ENCODE measurements around the gene TXNDC16. TPM values are rescaled to one million over a fixed set of nuclear protein-coding genes. Genes with fewer than 3 reads are reported as not detected.

TXNDC16 gene
- total RNA-seq, 1 donor from 2014 or later: 2.1 TPM

- H3K4me3 ChIP-seq (ENCODE audit: low read depth, low read length): no peak overlapping the region
- no peak for TF ChIP-seq CTCF (IDR thresholded peaks at IDR 0.05; ENCODE audit: insufficient read depth, low read length, poor library complexity, severe bottlenecking)
- no peaks in the 10 kb centered on the region for H3K36me3 ChIP-seq (ENCODE audit: control insufficient read depth, insufficient read depth, low read length)
- H3K27me3 ChIP-seq (ENCODE audit: control insufficient read depth, insufficient read depth, low read length): no peaks in the 10 kb centered on the region
- no peak for DNase-seq (ENCODE audit: low read depth)
Observed at GRCh38 chr14:52429451-52429850, 122.9 kb downstream of the TXNDC16 start.

GRCh38 chr14:52427460-52427859, 124.8 kb downstream of the TXNDC16 start:
- no peaks in the 10 kb centered on the region for H3K27me3 ChIP-seq (ENCODE audit: control insufficient read depth, insufficient read depth, low read length)
- H3K4me3 ChIP-seq (ENCODE audit: low read depth, low read length): no peak overlapping the region
- no peak for DNase-seq (ENCODE audit: low read depth)
- H3K36me3 ChIP-seq (ENCODE audit: control insufficient read depth, insufficient read depth, low read length): no peaks in the 10 kb centered on the region
- no peak for TF ChIP-seq CTCF (IDR thresholded peaks at IDR 0.05; ENCODE audit: insufficient read depth, low read length, poor library complexity, severe bottlenecking)

- no peaks in the 10 kb centered on the region for H3K27me3 ChIP-seq (ENCODE audit: control insufficient read depth, insufficient read depth, low read length)
- no peak for DNase-seq (ENCODE audit: low read depth)
- TF ChIP-seq CTCF (IDR thresholded peaks at IDR 0.05; ENCODE audit: insufficient read depth, low read length, poor library complexity, severe bottlenecking): no peak
- no peaks in the 10 kb centered on the region for H3K36me3 ChIP-seq (ENCODE audit: control insufficient read depth, insufficient read depth, low read length)
- no peak overlapping the region for H3K4me3 ChIP-seq (ENCODE audit: low read depth, low read length)
Observed at GRCh38 chr14:52422650-52423356, 129.5 kb downstream of the TXNDC16 start.

- Histone ChIP-seq H3K27me3 (ENCODE audit: control insufficient read depth, insufficient read depth, low read length) (no peaks in the 10 kb centered on the region), H3K4me3 (ENCODE audit: low read depth, low read length) (no peak overlapping the region), H3K36me3 (ENCODE audit: control insufficient read depth, insufficient read depth, low read length) (no peaks in the 10 kb centered on the region)
- no peak for DNase-seq (ENCODE audit: low read depth)
- TF ChIP-seq CTCF (IDR thresholded peaks at IDR 0.05; ENCODE audit: insufficient read depth, low read length, poor library complexity, severe bottlenecking): no peak
Observed at GRCh38 chr14:52417139-52417538, 135.2 kb downstream of the TXNDC16 start.

- TF ChIP-seq CTCF (IDR thresholded peaks at IDR 0.05; ENCODE audit: insufficient read depth, low read length, poor library complexity, severe bottlenecking): no peak
- Histone ChIP-seq H3K4me3 (ENCODE audit: low read depth, low read length) (no peak overlapping the region), H3K36me3 (ENCODE audit: control insufficient read depth, insufficient read depth, low read length) (no peaks in the 10 kb centered on the region), H3K27me3 (ENCODE audit: control insufficient read depth, insufficient read depth, low read length) (no peaks in the 10 kb centered on the region)
- no peak for DNase-seq (ENCODE audit: low read depth)
Observed at GRCh38 chr14:52413729-52414408, 138.4 kb downstream of the TXNDC16 start.
